ENCODE results near the gene UTP3. TPM values are rescaled to one million over a fixed set of nuclear protein-coding genes. Genes with fewer than 3 reads are reported as not detected.
"Not testable (repeated sequence)": the region's sequence is repeated elsewhere in the genome, so short reads cannot be mapped to it uniquely, and the experiment has no call there.

UTP3 gene
- total and polyA plus RNA-seq, 2 experiments from 2014 or later, result 19.2 to 27.1 TPM

GRCh38 chr4:70734168-70734954 is 46.0 kb downstream of the UTP3 start:
- no peak for TF ChIP-seq EZH2 (IDR thresholded peaks at IDR 0.05; ENCODE audit: insufficient read depth, poor library complexity, severe bottlenecking)
- no peak for TF ChIP-seq EZH2phosphoT487 (IDR thresholded peaks at IDR 0.05; ENCODE audit: insufficient read depth, low read depth)
- H3K4me2 ChIP-seq (ENCODE audit: unreplicated experiment), result peak overlapping the region; percentile 95
- H4K20me1 ChIP-seq (ENCODE audit: insufficient read depth), result peaks cover 5% of the 10 kb centered on the region; the same call in 1 of the 2 replicates
- DNase-seq, result peak; percentile 73
- H3K36me3 ChIP-seq (ENCODE audit: low read depth), result no peaks in the 10 kb centered on the region
- peaks cover 23% of the 10 kb centered on the region for H3F3A ChIP-seq (ENCODE audit: insufficient read depth)
- H3K27ac ChIP-seq, result peak overlapping the region; percentile 77
- H3K4me3 ChIP-seq, result peak overlapping the region; percentile 70
- peak overlapping the region; percentile 75 for H2AFZ ChIP-seq
- no peaks in the 10 kb centered on the region for H3K27me3 ChIP-seq (replicated peaks; ENCODE audit: insufficient read depth)
- peak overlapping the region; percentile 73 for H3K9ac ChIP-seq
- no peaks in the 10 kb centered on the region for H3K9me3 ChIP-seq (ENCODE audit: low read depth)
- peaks cover 92% of the 10 kb centered on the region for H3K79me2 ChIP-seq (ENCODE audit: insufficient read depth)
- H3K4me1 ChIP-seq (ENCODE audit: insufficient read depth), result peaks cover 25% of the 10 kb centered on the region
- 1 to 2% methylated on average over 5 of the region's 5 CpGs for WGBS, 2 experiments (ENCODE audit: low coverage in 1 of 2, low lambda C conversion rate in 2 of 2, missing lambda C conversion rate in 2 of 2)
- in situ Hi-C loops (cut with MboI), result no loop called here
- no peaks in the 10 kb centered on the region for H3K9me2 ChIP-seq (ENCODE audit: insufficient read depth)

GRCh38 chr4:70734971-70735370 is 46.6 kb downstream of the UTP3 start:
- in situ Hi-C loops (cut with MboI), result no loop called here
- DNase-seq, result peak; percentile 44
- 0 to 2% methylated on average over 3 of the region's 3 CpGs for WGBS, 2 experiments (ENCODE audit: low coverage in 1 of 2, low lambda C conversion rate in 2 of 2, missing lambda C conversion rate in 2 of 2)
- peaks cover 25% of the 10 kb centered on the region for H3K4me1 ChIP-seq (ENCODE audit: insufficient read depth)
- H3K27ac ChIP-seq, result peak overlapping the region; percentile 77
- peaks cover 92% of the 10 kb centered on the region for H3K79me2 ChIP-seq (ENCODE audit: insufficient read depth)
- peak overlapping the region; percentile 73 for H3K9ac ChIP-seq
- peak overlapping the region; percentile 75 for H2AFZ ChIP-seq
- H3K36me3 ChIP-seq (ENCODE audit: low read depth), result no peaks in the 10 kb centered on the region
- peaks cover 23% of the 10 kb centered on the region for H3F3A ChIP-seq (ENCODE audit: insufficient read depth)
- peak overlapping the region; percentile 95 for H3K4me2 ChIP-seq (ENCODE audit: unreplicated experiment)
- H4K20me1 ChIP-seq (ENCODE audit: insufficient read depth), result peaks cover 5% of the 10 kb centered on the region; the same call in 1 of the 2 replicates
- TF ChIP-seq EZH2 (IDR thresholded peaks at IDR 0.05; ENCODE audit: insufficient read depth, poor library complexity, severe bottlenecking), result no peak
- TF ChIP-seq EZH2phosphoT487 (IDR thresholded peaks at IDR 0.05; ENCODE audit: insufficient read depth, low read depth), result no peak
- H3K9me2 ChIP-seq (ENCODE audit: insufficient read depth), result no peaks in the 10 kb centered on the region
- H3K4me3 ChIP-seq, result peak overlapping the region; percentile 70
- no peaks in the 10 kb centered on the region for H3K27me3 ChIP-seq (replicated peaks; ENCODE audit: insufficient read depth)
- no peaks in the 10 kb centered on the region for H3K9me3 ChIP-seq (ENCODE audit: low read depth)

- H3K27me3 ChIP-seq (replicated peaks; ENCODE audit: insufficient read depth); H3K9me2 ChIP-seq (ENCODE audit: insufficient read depth); H3K9ac ChIP-seq; H4K20me1 ChIP-seq (ENCODE audit: insufficient read depth); H3K4me3 ChIP-seq; H3K36me3 ChIP-seq (ENCODE audit: low read depth); H3K9me3 ChIP-seq (ENCODE audit: low read depth); in situ Hi-C loops (cut with MboI); H3K4me2 ChIP-seq (ENCODE audit: unreplicated experiment); H2AFZ ChIP-seq: not testable (repeated sequence)
- DNase-seq, result peak; percentile 65
- 77 to 85% methylated on average over 2 of the region's 2 CpGs for WGBS, 2 experiments (ENCODE audit: low coverage in 1 of 2, low lambda C conversion rate in 2 of 2, missing lambda C conversion rate in 2 of 2)
- Histone ChIP-seq H3K79me2 (ENCODE audit: insufficient read depth) (peaks cover 92% of the 10 kb centered on the region), H3F3A (ENCODE audit: insufficient read depth) (peaks cover 23% of the 10 kb centered on the region), H3K4me1 (ENCODE audit: insufficient read depth) (peaks cover 25% of the 10 kb centered on the region), H3K27ac (peak overlapping the region; percentile 77; the same call in 1 of the 2 replicates)
Measured at GRCh38 chr4:70735915-70736314, 47.6 kb downstream of the UTP3 start.

- Histone ChIP-seq H3K4me1 (ENCODE audit: insufficient read depth) (peaks cover 32% of the 10 kb centered on the region), H3K36me3 (ENCODE audit: low read depth) (no peaks in the 10 kb centered on the region), H3K9me3 (ENCODE audit: low read depth) (no peaks in the 10 kb centered on the region), H3K9ac (no peak overlapping the region), H2AFZ (no peak overlapping the region), H4K20me1 (ENCODE audit: insufficient read depth) (peaks cover 7% of the 10 kb centered on the region; the same call in 1 of the 2 replicates), H3K9me2 (ENCODE audit: insufficient read depth) (no peaks in the 10 kb centered on the region), H3K27ac (no peak overlapping the region), H3K4me2 (ENCODE audit: unreplicated experiment) (no peak overlapping the region), H3F3A (ENCODE audit: insufficient read depth) (peaks cover 23% of the 10 kb centered on the region), H3K27me3 (replicated peaks; ENCODE audit: insufficient read depth) (no peaks in the 10 kb centered on the region), H3K79me2 (ENCODE audit: insufficient read depth) (peaks cover 92% of the 10 kb centered on the region), H3K4me3 (no peak overlapping the region)
- DNase-seq, result no peak
- in situ Hi-C loops (cut with MboI), result no loop called here
- TF ChIP-seq EZH2phosphoT487 (IDR thresholded peaks at IDR 0.05; ENCODE audit: insufficient read depth, low read depth) (no peak), EZH2 (IDR thresholded peaks at IDR 0.05; ENCODE audit: insufficient read depth, poor library complexity, severe bottlenecking) (no peak)
- 97 to 100% methylated on average over 1 of the region's 1 CpG for WGBS, 2 experiments (ENCODE audit: low coverage in 1 of 2, low lambda C conversion rate in 2 of 2, missing lambda C conversion rate in 2 of 2)
Measured at GRCh38 chr4:70737006-70737405, 48.7 kb downstream of the UTP3 start.
